HG03039 (cell line): Measurements from ENCODE around the gene ZNF652.
A peak's percentile ranks its signal among the peaks of the same experiment; 100 is the strongest.
"Not testable (repeated sequence)": the region's sequence is repeated elsewhere in the genome, so short reads cannot be mapped to it uniquely, and the experiment has no call there.

Experiments used
- ATAC-seq: cut with Tn5 transposase; IDR thresholded peaks from one replicate; pipeline ENCODE4 v1.9.1; 2021; ENCODE audit warnings: mild to moderate bottlenecking, moderate library complexity; ENCODE audit not compliant: unreplicated experiment

Gene ZNF652

GRCh38 chr17:49387498-49388289 is 25.6 kb upstream of the ZNF652 start:
- no peak for ATAC-seq

GRCh38 chr17:49386373-49386772 is 24.3 kb upstream of the ZNF652 start:
- no peak for ATAC-seq

- no peak for ATAC-seq
These were observed 22.9 kb upstream of the ZNF652 start for GRCh38 chr17:49384951-49385350.

- ATAC-seq = no peak
These were observed 21.0 kb upstream of the ZNF652 start for GRCh38 chr17:49383060-49383459.

GRCh38 chr17:49382556-49382955 is 20.5 kb upstream of the ZNF652 start:
- ATAC-seq = no peak

- no peak for ATAC-seq
These were observed 19.7 kb upstream of the ZNF652 start for GRCh38 chr17:49381793-49382192.

GRCh38 chr17:49381033-49381432 is 19.0 kb upstream of the ZNF652 start:
- ATAC-seq = no peak

- ATAC-seq = no peak
These were observed 17.9 kb upstream of the ZNF652 start for GRCh38 chr17:49379926-49380325.

GRCh38 chr17:49378311-49378710 is 16.3 kb upstream of the ZNF652 start:
- ATAC-seq = no peak

- no peak for ATAC-seq
These were observed 13.5 kb upstream of the ZNF652 start for GRCh38 chr17:49375544-49375943.

GRCh38 chr17:49373115-49373514 is 11.1 kb upstream of the ZNF652 start:
- no peak for ATAC-seq

- no peak for ATAC-seq
These were observed 10.4 kb upstream of the ZNF652 start for GRCh38 chr17:49372425-49372824.

- ATAC-seq = no peak
These were observed 9.2 kb upstream of the ZNF652 start for GRCh38 chr17:49370971-49371834.

GRCh38 chr17:49369760-49370159 is 7.7 kb upstream of the ZNF652 start:
- ATAC-seq = no peak

GRCh38 chr17:49369089-49369488 is 7.0 kb upstream of the ZNF652 start:
- no peak for ATAC-seq

- ATAC-seq = no peak
These were observed 3.6 kb upstream of the ZNF652 start for GRCh38 chr17:49365667-49366066.

- ATAC-seq = not testable (repeated sequence)
These were observed 3.1 kb upstream of the ZNF652 start for GRCh38 chr17:49365126-49365525.

- no peak for ATAC-seq
These were observed 2.1 kb upstream of the ZNF652 start for GRCh38 chr17:49364119-49364518.

GRCh38 chr17:49363251-49363650 is 1.2 kb upstream of the ZNF652 start:
- no peak for ATAC-seq

- ATAC-seq = no peak
These were observed 670 bp upstream of the ZNF652 start for GRCh38 chr17:49362723-49363117.

GRCh38 chr17:49361129-49361901 is 735 bp downstream of the ZNF652 start:
- ATAC-seq = peak; percentile 23
